NCI-H460 (cell line): ENCODE data around the gene DMTF1. TPM values are rescaled to one million over a fixed set of nuclear protein-coding genes. Genes with fewer than 3 reads are reported as not detected.
"Not testable (repeated sequence)": the region's sequence is repeated elsewhere in the genome, so short reads cannot be mapped to it uniquely, and the experiment has no call there.

Experiments
- DNase-seq: peaks from one replicate; pipeline ENCODE4 v3.0.0-alpha.2; 2016; ENCODE audit warnings: low read depth; ENCODE audit errors: extremely low read depth
- total RNA-seq: library from RNA; depleted of rRNA; stranded (reverse); fragments of >200 nt; shearing (Covaris generic); gene quantifications from 2 replicates; pipeline ENCODE4 v1.2.3, GENCODE V29; 2014

Gene DMTF1
- total RNA-seq, 1 experiment from 2014 or later = 97.0 TPM

DNA sequence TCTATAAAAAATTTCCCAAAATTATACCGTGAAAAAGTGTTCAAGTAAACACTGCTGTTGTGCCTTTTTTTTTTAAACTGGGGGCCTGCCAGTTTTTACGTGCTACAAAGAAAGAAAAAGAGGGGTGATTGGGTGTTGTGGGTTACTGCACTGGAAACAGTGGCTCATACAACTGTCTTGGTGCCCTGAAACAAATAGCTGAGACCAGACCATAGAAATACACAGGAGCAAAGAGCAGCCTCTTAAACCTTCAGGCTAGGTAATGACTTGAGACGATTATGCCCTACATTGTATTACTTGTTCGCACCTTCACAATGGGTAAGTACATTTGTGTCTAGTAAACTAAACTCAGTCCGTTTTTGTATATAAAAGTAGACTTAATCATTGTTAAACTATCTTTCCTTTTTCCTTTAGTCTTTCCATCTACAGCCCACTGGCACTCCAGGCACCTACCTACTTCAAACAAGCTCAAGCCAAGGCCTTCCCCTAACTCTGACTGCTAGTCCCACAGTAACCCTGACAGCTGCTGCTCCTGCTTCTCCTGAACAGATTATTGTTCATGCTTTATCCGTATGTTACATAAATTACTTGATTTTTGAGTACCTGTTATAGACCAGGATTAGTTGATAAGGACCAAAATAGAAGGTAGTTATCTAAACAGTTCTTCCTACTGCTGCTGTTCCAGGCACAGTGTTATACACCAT, 40.7 kb downstream of the DMTF1 start:
- DNase-seq = no peak

DNA sequence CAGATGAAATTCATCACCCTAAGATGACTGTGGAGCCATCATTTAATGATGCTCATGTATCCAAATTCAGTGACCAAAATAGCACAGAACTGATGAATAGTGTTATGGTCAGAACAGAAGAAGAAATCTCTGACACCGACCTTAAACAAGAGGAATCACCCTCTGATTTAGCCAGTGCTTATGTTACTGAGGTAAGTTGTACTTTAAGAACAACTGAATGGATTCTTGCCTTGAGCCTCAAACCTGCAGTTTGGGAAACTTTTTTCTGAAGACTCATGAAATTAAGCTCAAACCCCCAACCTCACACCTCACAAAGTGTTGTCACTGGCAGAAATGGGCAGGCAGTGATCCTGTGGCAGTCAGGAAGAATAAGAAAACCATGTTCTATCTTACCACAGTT, 41.7 kb downstream of the DMTF1 start:
- no peak for DNase-seq

DNA sequence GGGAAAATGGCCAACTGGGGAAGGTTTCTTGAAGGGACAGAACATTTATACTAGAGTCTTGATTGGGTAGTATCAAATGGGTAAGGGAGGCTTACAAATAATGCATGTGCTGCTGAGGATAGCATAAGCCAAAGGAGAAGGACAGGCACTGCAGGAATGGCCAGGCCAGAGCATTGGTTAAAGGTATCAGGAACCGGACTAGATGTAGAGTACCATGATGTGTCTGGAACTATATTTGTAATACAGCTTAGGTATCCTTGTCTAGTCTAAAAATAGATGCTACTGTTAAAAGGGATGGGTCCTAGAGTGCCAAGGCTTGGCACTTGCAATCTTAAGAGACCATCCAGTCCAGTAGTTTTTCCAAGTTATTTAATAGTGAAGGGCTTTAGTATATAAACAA, 47.0 kb downstream of the DMTF1 start:
- no peak for DNase-seq

DNA sequence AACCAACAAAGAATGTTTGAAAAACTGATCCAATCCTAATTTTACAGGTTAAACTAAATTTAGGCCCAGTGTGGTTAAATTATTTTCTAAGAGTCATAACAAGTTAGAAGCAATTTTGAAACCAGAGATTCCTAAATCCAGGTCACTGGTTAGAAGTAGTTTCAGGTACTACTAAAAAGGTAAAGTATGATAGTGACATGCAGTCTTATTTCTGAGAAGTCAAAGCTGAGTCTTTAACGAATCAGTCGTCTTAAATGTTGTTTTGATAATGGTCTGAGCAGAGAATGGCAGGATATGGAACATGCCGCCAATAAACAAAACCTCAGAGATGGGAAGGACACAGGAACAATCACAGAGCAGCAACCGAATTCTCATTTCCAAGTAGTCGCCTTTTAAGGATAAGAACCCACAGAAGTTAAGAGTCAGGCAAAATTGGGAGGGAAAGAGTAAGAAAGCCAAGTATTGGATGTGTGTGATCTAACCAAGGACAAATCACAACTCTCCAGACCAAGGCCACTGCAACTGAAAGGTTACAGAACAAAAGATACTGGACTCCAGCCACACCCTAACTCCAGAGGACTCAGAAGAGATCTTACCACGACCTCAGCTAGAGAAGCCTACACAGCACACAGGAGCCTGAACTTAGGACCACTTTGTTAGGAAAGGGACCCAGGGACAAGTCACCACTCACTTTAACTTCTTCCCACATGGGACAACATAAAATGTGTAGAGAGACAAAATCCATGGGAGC, 47.6 kb downstream of the DMTF1 start:
- no peak for DNase-seq

DNA sequence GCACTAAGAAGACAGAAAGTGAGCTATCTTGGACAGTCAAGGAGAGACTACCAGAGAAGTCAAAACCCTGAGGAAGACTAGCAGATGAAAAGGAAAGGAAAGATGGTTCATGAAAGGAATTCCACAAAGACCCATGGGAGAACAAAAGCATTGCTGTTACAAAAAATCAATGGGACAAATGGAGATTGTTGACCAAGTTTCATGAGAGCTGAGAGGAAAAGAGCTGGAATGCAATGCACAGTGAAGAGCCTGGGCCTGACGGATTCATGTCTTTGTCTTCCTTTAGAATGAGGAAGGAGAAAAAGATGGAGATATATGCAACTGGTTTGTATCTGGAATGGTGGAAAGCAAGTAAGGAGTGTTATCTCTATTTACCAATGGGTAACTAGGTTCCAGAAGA, 50.0 kb downstream of the DMTF1 start:
- DNase-seq = no peak

DNA sequence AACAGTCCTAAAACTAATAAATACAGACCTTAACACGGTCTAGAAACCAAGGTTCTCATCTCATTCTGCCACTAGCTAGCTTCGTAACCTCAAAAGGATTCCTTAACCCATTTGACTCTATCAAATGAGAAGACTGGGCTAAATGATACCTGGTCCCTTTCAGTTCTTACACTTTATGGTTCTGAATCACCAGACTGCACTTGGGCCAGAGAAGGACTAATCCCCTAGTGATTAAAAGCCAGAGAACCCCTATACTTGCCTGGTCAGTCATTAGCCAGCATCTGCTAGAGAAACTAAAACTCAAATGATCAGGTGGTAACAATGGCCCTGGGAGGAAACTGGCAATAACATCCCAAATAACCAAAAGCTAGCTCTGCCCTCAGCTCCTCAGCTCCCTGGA, 50.5 kb downstream of the DMTF1 start:
- DNase-seq = no peak

DNA sequence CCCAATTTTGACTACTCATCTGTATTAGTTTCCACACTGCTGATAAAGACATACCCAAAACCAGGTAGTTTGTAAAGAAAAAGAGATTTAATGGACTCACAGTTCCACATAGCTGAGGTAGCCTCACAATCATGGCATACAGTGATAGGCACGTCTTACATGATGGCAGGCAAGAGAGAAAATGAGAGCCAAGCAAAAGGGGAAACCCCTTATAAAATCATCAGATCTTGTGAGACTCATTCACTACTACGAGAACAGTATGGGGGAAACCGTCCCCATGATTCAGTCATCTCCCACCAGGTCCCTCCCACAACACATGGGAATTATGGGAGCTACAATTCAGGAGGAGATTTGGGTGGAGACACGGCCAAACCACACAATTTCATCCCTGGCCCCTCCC, 51.7 kb downstream of the DMTF1 start:
- not testable (repeated sequence) for DNase-seq

DNA sequence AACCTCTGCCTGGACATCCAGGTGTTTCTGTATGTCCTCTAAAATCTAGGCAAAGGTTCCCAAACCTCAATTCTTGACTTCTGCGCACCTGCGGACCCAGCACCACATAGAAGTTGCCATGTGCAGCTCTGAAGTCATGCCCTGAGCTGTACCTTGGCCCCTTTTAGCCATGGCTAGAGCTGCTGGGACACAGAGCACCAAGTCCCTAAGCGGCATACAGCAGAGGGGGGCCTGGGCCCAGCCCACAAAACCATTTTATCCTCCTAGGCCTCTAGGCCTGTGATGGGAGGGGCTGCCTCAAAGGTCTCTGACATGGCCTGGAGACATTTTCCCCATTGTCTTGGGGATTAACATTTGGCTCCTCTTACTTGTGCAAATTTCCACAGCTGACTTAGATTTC, 52.7 kb downstream of the DMTF1 start:
- DNase-seq = no peak

DNA sequence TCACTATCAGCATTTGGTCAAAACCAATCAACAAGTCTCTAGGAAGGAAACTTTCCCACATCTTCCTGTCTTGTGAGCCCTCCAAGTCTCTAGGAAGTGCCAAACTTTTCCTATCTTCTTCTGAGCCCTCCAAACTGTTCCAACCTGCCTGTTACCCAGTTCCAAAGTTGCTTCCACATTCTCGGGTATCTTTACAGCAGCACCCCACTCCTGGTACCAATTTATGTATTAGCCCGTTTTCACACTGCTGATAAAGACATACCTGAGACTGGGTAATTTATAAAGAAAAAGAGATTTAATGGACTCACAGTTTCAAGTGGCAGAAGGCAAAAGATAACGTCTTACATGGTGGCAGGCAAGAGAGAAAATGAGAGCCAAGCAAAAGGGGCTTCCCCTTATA, 53.4 kb downstream of the DMTF1 start:
- not testable (repeated sequence) for DNase-seq

DNA sequence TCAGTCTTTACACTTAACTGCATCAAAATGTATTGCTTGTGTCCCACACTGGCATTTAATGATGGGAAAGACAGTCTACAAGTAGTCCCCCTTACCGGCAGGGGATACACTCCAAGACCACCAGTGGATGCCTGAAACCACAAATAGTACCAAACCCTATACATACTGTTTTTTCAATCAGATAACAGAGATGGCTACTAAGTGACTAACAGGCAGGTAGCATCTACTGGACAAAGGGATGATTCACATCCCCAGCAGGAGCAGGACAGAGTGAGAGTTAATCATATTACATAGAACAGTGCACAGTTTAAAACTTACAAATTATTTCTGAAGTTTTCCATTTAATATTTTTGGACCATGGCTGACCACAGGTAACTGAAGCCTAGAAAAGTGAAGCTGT, 54.1 kb downstream of the DMTF1 start:
- no peak for DNase-seq

DNA sequence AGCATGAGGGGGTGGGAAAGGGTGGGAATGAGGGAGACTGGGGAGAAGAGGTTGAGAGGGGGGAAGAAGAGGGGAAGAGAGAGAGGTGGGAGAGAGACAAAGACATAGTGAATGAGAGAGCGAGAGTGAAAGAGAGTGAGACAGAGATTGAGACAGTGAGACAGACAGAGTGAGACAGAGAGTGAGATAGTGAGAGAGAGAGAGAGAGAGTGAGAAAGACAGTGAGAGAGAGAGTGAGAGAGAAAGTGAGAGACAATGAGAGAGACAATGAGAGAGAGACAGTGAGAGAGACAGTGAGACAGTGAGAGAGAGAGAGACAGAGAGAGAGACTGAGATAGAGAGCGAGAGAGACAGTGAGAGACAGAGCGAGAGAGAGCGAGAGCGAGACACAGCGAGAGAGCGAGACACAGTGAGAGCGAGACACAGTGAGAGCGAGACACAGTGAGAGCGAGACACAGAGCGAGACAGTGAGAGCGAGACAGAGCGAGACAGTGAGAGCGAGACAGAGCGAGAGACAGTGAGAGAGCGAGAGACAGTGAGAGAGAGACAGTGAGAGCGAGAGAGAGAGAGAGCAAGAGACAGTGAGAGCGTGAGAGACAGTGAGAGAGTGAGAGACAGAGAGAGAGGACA, 57.2 kb downstream of the DMTF1 start:
- no peak for DNase-seq

DNA sequence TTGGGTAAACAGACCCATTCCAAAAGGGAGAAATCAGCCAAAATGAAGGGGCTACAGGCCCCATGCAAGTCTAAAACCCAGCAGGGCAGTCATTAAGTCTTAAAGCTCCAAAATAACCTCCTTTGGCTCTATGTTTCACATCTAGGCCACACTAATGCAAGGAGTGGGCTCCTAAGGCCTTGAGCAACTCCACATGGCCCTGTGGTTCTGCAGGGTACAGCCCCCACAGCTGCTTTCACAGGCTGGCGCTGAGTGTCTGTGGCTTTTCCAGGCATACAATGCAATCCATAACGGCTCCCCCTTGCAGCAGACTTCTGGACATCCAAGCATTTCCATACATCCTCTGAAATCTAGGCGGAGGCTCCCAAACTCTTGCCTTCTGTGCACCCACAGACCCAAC, 58.3 kb downstream of the DMTF1 start:
- DNase-seq = no peak

DNA sequence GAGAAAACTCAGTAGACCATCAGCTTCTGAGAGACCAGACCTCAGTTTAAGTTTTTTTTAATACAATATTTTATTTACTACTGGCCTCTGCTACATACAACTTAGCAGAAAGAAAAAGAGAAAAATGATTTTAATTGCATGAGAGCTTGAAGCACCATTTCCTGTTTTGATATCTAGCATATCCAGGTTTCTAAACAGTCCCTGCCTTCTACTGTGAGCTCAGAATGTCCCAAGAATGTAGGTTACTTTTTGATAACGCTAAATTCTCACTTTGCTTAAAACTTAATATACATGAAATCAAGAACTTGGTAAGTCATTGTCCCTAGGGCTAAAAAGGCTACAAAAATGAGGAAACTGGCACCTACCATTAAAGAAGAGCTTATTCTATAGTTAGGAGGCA, 60.2 kb downstream of the DMTF1 start:
- DNase-seq = no peak

DNA sequence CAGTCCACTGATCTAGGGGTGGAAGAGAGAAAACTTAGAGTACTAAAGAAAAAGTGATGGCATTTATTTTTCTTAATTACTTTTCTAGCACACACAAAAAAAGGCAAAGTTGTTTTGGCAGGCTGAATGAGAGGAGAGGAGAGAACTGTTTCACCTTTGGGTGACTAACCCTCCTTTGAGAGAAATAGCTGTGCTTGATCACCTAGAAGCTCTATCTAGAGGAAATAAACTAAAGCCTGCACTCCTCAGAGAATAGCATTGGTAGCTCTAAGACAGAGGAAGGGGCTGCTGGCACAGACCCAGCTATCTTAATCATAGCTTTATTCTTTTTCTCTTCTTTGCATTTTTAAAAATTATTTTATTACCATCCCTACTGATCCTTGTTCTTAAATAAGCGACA, 61.0 kb downstream of the DMTF1 start:
- no peak for DNase-seq

DNA sequence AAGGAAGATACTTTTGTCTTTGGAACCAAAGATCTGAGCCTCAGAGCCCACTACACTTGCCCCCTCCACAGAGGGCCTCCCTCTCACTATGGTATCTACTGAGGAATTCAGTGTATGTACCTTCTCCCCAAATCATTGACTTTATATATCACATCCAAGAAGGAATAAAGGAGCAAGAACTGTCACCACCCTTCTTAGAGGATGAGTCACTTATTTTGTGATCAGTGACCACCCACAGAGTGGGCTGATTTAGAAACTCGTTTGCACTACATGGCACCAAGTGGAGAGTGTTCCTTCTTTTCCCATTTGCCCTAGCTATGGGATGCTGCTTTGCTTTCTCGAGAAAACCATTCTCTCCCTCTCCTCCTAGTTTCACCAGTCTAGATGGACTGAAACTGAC, 61.6 kb downstream of the DMTF1 start:
- no peak for DNase-seq

DNA sequence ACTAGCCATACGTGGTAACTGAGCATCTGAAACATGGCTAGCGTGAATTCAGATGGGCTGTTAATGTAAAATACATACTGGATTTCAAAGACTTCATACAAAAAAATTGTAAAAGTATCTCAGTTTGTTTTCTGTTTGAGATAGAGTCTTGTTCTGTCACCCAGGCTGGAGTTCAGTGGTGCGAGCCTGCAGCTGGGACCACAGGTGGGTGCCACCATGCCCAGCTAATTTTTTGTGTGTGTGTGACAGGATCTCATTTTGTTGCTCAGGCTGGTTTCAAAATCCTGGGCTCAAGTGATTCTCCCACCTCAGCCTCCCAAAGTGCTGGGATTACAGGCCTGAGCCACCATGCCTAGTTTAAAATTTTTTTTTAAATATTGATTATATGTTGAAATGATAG, 62.8 kb downstream of the DMTF1 start:
- no peak for DNase-seq

DNA sequence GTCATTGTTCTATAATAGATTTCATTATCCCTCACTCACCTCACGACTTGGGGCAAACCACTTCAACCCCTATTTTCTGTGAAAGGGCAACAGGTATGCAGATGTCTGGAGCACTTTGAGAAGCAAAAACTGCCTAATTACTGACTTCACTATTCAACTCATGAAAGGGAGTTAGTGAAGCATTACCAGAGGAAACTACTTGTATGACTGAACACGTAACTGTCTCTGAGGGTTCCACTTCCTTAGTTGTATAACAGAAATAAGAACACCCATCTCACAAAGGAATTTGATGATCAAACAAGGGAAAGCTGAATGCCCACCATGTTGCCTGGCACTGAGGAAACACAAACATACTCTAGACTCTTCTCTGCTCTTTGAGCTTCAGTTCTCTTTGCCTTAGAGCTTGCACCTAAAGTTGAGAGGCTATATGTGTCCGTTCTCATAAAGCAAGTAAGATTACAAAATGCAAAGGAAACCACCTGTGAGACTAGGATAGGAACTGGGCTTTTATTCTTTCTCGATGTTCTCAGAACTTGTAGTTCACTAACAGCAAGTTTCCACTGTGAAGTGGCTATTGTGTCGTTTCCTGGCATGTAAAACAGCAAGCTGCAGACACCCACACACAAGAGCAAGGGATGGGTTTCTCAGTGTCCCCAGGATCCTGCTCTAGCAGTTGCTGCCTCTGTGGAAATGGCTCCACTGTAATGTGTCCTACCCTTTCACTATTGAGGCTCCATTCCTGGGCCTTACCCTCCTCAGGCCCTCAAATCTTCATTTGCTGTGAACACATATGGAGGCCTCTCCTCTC, 64.7 kb downstream of the DMTF1 start:
- DNase-seq = no peak

DNA sequence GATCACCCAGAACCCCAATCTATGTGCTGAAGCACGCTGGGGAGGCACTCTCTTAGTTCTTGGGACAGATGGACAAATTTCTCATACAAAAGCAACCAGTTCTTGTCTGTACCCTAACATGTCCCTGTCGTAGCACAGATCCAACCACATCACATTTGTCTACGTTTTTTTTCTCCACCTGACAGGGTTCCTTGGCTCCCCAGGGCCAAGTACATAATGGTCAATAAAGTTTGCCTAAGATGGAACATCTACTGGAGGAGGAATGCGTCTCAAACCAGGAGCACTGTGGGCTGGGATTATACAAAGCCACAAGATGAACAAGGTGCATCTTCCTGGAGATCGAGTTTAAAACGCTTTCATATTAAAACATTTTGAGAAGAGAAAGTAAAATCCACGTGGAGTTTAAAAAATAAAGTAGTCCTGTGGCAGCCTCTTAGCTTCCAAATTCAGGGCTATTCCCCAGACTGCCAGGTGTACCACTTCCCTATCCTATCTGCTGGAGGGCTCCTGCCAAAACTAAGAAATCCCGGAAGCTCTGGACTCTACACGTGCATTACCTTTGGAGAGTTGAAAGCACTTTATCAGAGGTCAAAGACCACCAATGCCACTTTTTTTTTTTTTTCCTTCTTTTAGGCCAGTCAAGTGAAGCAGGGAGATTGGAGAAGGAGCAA, 65.9 kb downstream of the DMTF1 start:
- no peak for DNase-seq

DNA sequence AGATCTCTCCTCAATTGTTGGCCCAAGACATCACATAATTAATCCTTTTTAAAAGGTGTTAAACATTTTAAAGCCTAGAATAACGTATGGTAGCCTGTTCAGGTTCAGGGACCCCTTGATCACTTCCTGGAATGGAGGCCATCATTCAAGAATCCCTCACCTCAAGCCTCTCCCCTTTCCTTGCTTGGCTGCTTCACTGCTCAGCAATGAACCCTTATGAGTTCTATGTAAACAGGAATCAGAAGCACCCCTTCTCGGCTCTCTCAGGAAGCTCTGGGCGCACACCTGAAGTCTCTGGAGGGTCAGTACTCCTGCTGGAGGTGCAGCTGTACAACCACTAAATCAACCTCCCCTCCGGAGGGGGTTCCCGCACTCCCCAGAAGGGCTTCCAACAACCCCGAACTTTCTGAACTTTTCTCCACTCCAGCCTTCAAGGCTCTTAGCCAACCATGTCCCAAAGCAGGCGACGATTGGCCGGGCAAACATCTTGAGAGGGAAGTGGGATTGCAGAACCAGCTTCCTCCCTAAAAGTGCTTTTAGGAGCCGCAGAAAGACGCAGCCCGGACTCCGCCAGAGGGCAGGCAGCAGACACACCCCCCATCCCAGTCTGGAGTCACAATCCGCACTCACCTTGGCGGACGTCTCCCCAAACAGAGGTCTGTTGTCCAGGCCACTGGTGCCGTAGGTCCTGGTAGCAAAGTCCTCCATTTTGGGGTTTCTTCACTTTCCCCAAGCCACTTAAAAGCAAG, 66.7 kb downstream of the DMTF1 start:
- no peak for DNase-seq

DNA sequence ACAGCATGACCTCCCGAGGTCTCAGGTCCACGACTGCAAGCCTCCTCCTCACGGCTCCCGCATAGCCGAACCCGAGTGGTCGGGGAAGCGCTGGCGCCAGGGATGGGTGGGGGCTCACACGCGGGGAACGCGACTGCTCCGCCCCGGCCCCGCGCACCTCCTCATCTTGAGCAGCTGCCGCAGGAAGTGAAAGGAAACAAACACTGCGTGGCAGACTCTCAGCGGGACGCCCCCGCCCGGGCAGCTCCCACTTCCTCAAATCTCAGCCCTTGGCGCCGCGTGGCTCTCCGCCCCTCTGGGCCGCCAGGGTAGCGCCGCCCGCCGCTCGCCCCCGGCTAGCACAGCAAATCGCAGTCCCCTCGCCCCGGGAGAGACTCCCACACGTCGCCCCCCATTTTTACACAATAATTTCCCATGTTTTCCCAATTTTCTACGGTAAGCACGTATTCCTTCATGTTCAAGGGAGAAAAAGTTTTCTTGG, 67.3 kb downstream of the DMTF1 start, which contains the start of gene TMEM243:
TSS of gene TMEM243 (minus strand) at position 188 of the 481 bp plus-strand sequence. CDS start 229 bp downstream, outside the sequence.
- DNase-seq = peak; percentile 45
